RWPE1 (cell line): Measurements from ENCODE around the gene POLR3G.
A peak's percentile ranks its signal among the peaks of the same experiment; 100 is the strongest.

Experiments
- CTCF ChIA-PET: fragments of 350-600 bp; sonication (Branson Sonifier 250); formaldehyde crosslinking; extraction: SDS; loops from one replicate; lab custom pipeline; 2021; lab: Yijun Ruan, JAX
- POLR2A ChIA-PET: fragments of 400-600 bp; formaldehyde crosslinking; extraction: SDS; loops from one replicate; lab custom pipeline; 2020; ENCODE audit warnings: antibody characterized with exemption; ENCODE audit not compliant: low non-redundant PET; lab: Yijun Ruan, JAX
- DNase-seq: peaks from one replicate; pipeline ENCODE4 v3.0.0; 2012; ENCODE audit warnings: low spot score
- H3K27ac ChIP-seq: fragments of 450-650 bp; 2 replicates; pipeline ENCODE4 v1.5.1; 2017
- CTCF ChIP-seq: fragments of 450-650 bp; conservative IDR thresholded peaks from 2 replicates; pipeline ENCODE4 v1.5.1; 2017; ENCODE audit warnings: low read depth, mild to moderate bottlenecking

The POLR3G gene

GRCh38 chr5:90446961-90447360 is 27.7 kb upstream of the POLR3G start:
- no peak for DNase-seq
- H3K27ac ChIP-seq, result no peak overlapping the region
- TF ChIP-seq CTCF, result no peak
- CTCF ChIA-PET, result interaction anchor here (0.6 kb wide), 1 partner anchor 8 kb away, joined by 3 read pairs; no protein-coding TSS in a partner anchor
- POLR2A ChIA-PET, result no interaction called here

GRCh38 chr5:90461288-90461687 is 13.4 kb upstream of the POLR3G start:
- no peak overlapping the region for H3K27ac ChIP-seq
- no peak for DNase-seq
- CTCF ChIA-PET, result interaction anchor here (0.7 to 1.2 kb wide), 2 partner anchors 13 to 32 kb away, joined by 3 to 4 read pairs; partner anchors contain the start of genes MBLAC2 and POLR3G
- no peak for TF ChIP-seq CTCF
- POLR2A ChIA-PET, result no interaction called here

- no peak for DNase-seq
- ChIA-PET POLR2A (no interaction called here), CTCF (interaction anchor here (0.6 to 1.0 kb wide), 4 partner anchors 41 to 1782 kb away, joined by 3 to 4 read pairs (median 3); partner anchors contain the start of gene LYSMD3)
- TF ChIP-seq CTCF, result no peak
- peak overlapping the region; percentile 93 for H3K27ac ChIP-seq
These were observed 1.8 kb upstream of the POLR3G start for GRCh38 chr5:90472783-90473395.

- H3K27ac ChIP-seq, result peak overlapping the region; percentile 93
- DNase-seq, result peak; percentile 45
- TF ChIP-seq CTCF, result no peak
- ChIA-PET POLR2A (interaction anchor here (1.2 kb wide), 1 partner anchor 64 kb away, joined by 11 read pairs; the partner anchor contains the start of gene CETN3), CTCF (interaction anchor here (0.5 to 1.0 kb wide), 5 partner anchors 8 to 212 kb away, joined by 3 to 8 read pairs (median 3); partner anchors contain the start of gene LYSMD3)
These were observed 1.0 kb upstream of the POLR3G start for GRCh38 chr5:90473396-90474234.

GRCh38 chr5:90475436-90475980 is 844 bp downstream of the POLR3G start:
- CTCF ChIA-PET, result interaction anchor here (0.6 kb wide), 1 partner anchor 28 kb away, joined by 3 read pairs; no protein-coding TSS in a partner anchor
- DNase-seq, result peak; percentile 48
- POLR2A ChIA-PET, result no interaction called here
- no peak for TF ChIP-seq CTCF
- H3K27ac ChIP-seq, result no peak overlapping the region

- CTCF ChIA-PET, result interaction anchor here (0.5 kb wide), 1 partner anchor 34 kb away, joined by 3 read pairs; no protein-coding TSS in a partner anchor
- H3K27ac ChIP-seq, result no peak overlapping the region
- TF ChIP-seq CTCF, result no peak
- no peak for DNase-seq
- POLR2A ChIA-PET, result no interaction called here
These were observed 1.7 kb downstream of the POLR3G start for GRCh38 chr5:90476391-90476790.
